ENCODE measurements around the gene LRCH1. TPM values are rescaled to one million over a fixed set of nuclear protein-coding genes. Genes with fewer than 3 reads are reported as not detected.
A peak's percentile ranks its signal among the peaks of the same experiment; 100 is the strongest.

LRCH1 gene
- total and polyA plus RNA-seq, 8 donors = 16.1 to 30.5 (median 26.8) TPM

DNA sequence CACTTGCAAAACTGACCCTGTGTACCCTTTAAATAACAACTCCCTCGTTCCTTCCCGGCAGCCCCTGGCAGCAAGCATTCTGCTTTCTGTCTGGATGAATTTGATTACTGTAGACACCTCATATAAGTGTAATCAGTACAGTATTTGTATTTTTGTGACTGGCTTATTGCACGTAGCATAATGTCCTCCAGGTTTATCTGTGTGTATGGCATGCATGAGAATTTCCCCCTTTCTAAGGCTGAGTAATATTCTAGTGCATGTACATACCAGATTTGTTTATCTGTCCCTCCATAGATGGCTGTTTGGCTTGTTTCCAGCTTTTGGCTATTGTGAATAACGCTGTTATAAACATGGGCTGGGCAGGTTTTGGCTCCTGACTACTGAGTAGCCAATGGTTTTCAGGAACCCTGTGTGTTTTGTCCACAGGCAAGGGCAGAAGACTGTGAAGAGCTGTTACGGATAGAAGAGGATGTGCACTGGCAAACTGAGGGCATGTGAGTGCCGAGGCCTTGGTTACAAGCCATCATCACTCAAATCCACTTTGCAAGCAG is 146.0 kb downstream of the LRCH1 start:
- no peak for TF ChIP-seq CTCF (IDR thresholded peaks at IDR 0.05)
- H3K36me3 ChIP-seq = peaks cover 0 to 48% of the 10 kb centered on the region in 2 donors
- DNase-seq (no peak), ATAC-seq (no peak)
- no peak overlapping the region for H3K4me3 ChIP-seq
- no peaks in the 10 kb centered on the region for H3K9me3 ChIP-seq
- intact Hi-C loops (cut with DNase I) = no loop called here
- H3K27ac ChIP-seq = peak overlapping the region in 1 of 2 donors; percentile 30
- no peaks in the 10 kb centered on the region for H3K27me3 ChIP-seq
- peaks cover 0 to 6% of the 10 kb centered on the region in 2 donors for H3K4me1 ChIP-seq

DNA sequence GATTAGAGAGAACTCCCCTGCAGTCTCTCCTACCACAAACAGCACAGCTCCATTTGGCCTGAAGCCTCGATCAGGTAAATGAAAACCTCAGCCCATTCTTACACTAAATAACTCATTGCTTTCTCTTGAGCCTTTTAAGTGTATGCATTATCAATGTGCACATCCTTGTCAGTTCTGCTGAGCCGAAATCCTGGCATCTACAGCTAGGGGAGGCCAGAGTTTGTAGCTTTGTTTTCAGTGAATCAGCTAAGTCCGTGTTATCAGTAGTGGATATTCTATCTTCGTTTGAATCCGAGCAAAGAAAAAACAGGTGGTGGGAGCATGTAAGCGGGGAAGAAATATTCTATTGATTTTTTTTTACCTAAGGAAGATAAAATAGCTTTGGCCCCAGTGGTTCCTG is 159.6 kb downstream of the LRCH1 start:
- TF ChIP-seq CTCF (IDR thresholded peaks at IDR 0.05) = no peak
- no peaks in the 10 kb centered on the region for H3K27me3 ChIP-seq
- no peak for DNase-seq
- no peak overlapping the region for H3K4me3 ChIP-seq
- intact Hi-C loops (cut with DNase I) = no loop called here
- peaks cover 0 to 49% of the 10 kb centered on the region in 2 donors for H3K36me3 ChIP-seq
- peaks cover 0 to 5% of the 10 kb centered on the region in 2 donors for H3K4me1 ChIP-seq
- H3K27ac ChIP-seq = no peak overlapping the region
- H3K9me3 ChIP-seq = no peaks in the 10 kb centered on the region
- no peak for ATAC-seq

DNA sequence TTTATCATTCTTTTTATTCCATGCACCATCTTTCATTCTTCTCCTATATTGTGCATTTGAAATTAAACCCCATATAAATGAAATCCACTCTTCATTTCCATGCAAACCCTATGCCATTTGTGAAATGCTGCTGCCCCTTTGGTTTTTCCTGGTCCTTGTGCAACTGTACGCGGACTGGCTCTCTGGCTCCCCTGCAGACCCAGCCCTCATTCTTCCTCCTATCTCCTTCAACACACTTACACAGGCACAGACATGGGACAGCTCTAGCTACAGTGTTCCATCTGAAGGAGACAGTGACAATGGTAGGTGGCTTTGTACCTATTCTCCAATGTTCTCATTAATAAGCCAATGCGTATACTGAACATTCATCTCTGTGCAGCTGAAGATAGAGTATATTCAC is 162.4 kb downstream of the LRCH1 start:
- peaks cover 0 to 5% of the 10 kb centered on the region in 2 donors for H3K4me1 ChIP-seq
- H3K27ac ChIP-seq = no peak overlapping the region
- ATAC-seq (no peak), DNase-seq (no peak)
- no peak overlapping the region for H3K4me3 ChIP-seq
- peaks cover 0 to 30% of the 10 kb centered on the region in 2 donors for H3K36me3 ChIP-seq
- intact Hi-C loops (cut with DNase I) = no loop called here
- H3K27me3 ChIP-seq = no peaks in the 10 kb centered on the region
- TF ChIP-seq CTCF (IDR thresholded peaks at IDR 0.05) = no peak
- H3K9me3 ChIP-seq = no peaks in the 10 kb centered on the region

DNA sequence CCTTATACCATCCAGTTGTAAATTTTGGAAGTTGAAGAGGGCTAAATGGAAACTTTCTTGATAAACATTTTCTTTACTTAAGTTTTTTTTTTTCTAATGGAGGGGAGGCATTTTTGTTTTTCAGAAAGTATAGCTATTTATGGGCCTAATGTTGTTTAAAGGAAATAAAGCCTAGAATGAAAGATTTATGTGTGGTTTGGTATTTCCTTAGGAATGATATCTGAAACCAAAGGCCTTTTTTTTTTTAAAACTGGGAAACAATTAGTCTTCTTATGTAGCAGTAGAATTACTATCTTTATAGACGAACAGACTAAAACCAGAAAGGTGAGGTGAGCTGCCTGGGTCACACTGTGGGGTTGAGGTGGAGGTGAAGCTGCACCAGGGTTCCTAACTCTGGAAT is 163.9 kb downstream of the LRCH1 start:
- DNase-seq (no peak), ATAC-seq (no peak)
- intact Hi-C loops (cut with DNase I) = no loop called here
- Histone ChIP-seq H3K36me3 (peaks cover 0 to 16% of the 10 kb centered on the region in 2 donors), H3K27ac (no peak overlapping the region), H3K4me3 (no peak overlapping the region), H3K27me3 (no peaks in the 10 kb centered on the region), H3K9me3 (no peaks in the 10 kb centered on the region), H3K4me1 (peaks cover 0 to 5% of the 10 kb centered on the region in 2 donors)
- TF ChIP-seq CTCF (IDR thresholded peaks at IDR 0.05) = no peak

DNA sequence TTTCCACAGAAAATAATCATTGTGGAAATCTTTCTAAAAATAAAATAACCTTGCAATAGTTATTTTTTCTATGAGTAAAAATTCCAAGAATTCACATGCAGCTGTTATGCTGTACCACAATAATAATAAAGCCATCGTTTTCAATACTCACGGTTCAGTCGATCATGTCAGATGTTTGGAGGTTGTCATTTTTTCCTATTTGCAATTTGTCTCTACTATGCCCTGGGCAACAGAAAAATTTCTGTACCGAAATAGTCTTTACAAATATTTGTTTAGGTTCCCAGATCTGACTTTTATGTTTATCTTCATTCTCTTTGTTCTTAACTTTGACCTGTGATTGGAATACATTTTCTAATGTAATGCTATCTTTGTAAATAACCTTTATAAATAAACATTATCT is 164.3 kb downstream of the LRCH1 start:
- intact Hi-C loops (cut with DNase I) = no loop called here
- DNase-seq (no peak), ATAC-seq (no peak)
- Histone ChIP-seq H3K4me3 (no peak overlapping the region), H3K9me3 (no peaks in the 10 kb centered on the region), H3K36me3 (peaks cover 0 to 11% of the 10 kb centered on the region in 2 donors), H3K27ac (no peak overlapping the region), H3K27me3 (no peaks in the 10 kb centered on the region), H3K4me1 (peaks cover 0 to 5% of the 10 kb centered on the region in 2 donors)
- TF ChIP-seq CTCF (IDR thresholded peaks at IDR 0.05) = no peak

All from left lung (tissue), 10 donors.